Measurements from ENCODE around the gene NLRX1. TPM values are rescaled to one million over a fixed set of nuclear protein-coding genes. Genes with fewer than 3 reads are reported as not detected.
"Not testable (repeated sequence)": the region's sequence is repeated elsewhere in the genome, so short reads cannot be mapped to it uniquely, and the experiment has no call there.

Gene NLRX1
- total and polyA plus RNA-seq, 10 of the 15 experiments (the other 5 are each of a cell fraction or from before 2014, with no cell fraction given): 0.85 to 18.5 (median 10.0) TPM

DNA sequence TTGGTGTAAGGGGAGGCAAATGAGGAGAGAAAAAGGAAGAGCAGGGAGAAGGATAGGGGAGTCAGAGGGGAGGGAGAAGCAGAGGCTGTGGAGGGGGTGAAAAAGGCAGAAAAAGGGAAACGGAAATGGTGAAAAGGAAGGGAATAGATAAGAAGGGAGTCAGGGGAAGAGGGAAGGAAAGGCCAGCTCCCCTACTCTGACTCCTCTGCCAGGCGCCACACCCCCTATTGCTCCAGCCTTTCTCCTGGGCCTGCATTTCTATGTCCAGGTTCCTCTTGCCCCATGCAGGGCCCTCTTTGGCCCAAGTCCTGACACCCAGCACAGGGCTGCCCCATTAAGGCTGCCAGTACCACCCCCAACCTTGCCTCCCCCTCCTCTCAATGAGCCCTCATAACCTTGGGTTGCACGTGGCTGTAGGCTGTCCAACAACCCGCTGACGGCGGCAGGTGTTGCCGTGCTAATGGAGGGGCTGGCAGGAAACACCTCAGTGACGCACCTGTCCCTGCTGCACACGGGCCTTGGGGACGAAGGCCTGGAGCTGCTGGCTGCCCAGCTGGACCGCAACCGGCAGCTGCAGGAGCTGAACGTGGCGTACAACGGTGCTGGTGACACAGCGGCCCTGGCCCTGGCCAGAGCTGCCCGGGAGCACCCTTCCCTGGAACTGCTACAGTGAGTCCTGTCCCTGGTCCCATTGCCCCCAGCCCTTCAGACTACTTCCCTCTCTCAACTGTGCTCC, 13.3 kb downstream of the NLRX1 start:
- ChIA-PET CTCF (interaction anchor here (1.0 to 2.7 kb wide), 4 partner anchors 10 to 96 kb away, joined by 3 to 9 read pairs (median 4); partner anchors contain the start of gene NLRX1), SMC1A (ENCODE audit: uncharacterized antibody, unreplicated experiment) (no interaction called here), RAD21 (ENCODE audit: unreplicated experiment) (no interaction called here), POLR2A (interaction anchor here (1.2 kb wide), 1 partner anchor 10 kb away, joined by 5 read pairs; no protein-coding TSS in a partner anchor)
- no peaks in the 10 kb centered on the region; a peak in 1 of 4 replicates for H3K27me3 ChIP-seq (replicated peaks in 1 of 2; ENCODE audit: control insufficient read depth in 2 of 2, insufficient read depth in 2 of 2, low read length in 1 of 2)
- ATAC-seq (no peak), DNase-seq (ENCODE audit: low read depth, low spot score) (no peak), FAIRE-seq (no peak)
- in situ Hi-C loops (cut with MboI) (no loop called here), intact Hi-C loops (cut with micrococcal nuclease; ENCODE audit: unreplicated experiment) (no loop called here)
- H3K4me1 ChIP-seq (ENCODE audit: control insufficient read depth, insufficient read depth, low read length): no peaks in the 10 kb centered on the region
- H3K79me2 ChIP-seq (ENCODE audit: control insufficient read depth, insufficient read depth, low read length): no peaks in the 10 kb centered on the region
- H3K4me2 ChIP-seq (ENCODE audit: control insufficient read depth, insufficient read depth): no peak overlapping the region
- no TSS peak for BruUV-seq (replicated peaks)
- no peak overlapping the region for H3K9ac ChIP-seq (ENCODE audit: control insufficient read depth, insufficient read depth, low read length)
- WGBS (ENCODE audit: insufficient coverage, insufficient replicate concordance, low lambda C conversion rate, missing lambda C conversion rate): 86% methylated on average over 15 of the region's 17 CpGs
- H2AFZ ChIP-seq (ENCODE audit: control insufficient read depth, low read depth, low read length): no peak overlapping the region
- no peak overlapping the region for H3K27ac ChIP-seq (ENCODE audit: control insufficient read depth, insufficient read depth)
- H3K4me3 ChIP-seq: no peak overlapping the region
- no peaks in the 10 kb centered on the region; a peak in 1 of 4 replicates for H3K36me3 ChIP-seq (ENCODE audit: control insufficient read depth in 2 of 2, insufficient read depth in 2 of 2, low read length in 1 of 2)
- H4K20me1 ChIP-seq (ENCODE audit: control insufficient read depth, insufficient read depth): no peaks in the 10 kb centered on the region
- no peak for TF ChIP-seq SMC3 (IDR thresholded peaks at IDR 0.05; ENCODE audit: borderline replicate concordance, low read length)
- H3K9me3 ChIP-seq (replicated peaks; ENCODE audit: control insufficient read depth, insufficient read depth, low read length): no peaks in the 10 kb centered on the region; the same call in 2 of the 3 replicates

DNA sequence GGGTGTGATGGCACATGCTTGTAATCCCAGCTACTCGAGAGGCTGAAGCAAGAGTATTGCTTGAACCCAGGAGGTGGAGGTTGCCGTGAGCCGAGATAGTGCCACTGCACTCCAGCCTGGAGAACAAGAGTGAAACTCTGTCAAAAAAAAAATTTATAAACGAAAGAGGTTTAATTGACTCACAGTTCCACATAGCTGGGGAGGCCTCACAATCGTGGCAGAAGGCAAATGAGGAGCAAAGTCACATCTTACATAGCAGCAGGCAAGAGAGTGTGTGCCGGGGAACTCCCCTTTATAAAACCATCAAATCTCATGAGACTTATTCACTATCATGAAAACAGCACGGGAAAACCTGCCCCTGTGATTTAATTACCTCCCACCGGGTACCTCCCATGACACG, 15.9 kb downstream of the NLRX1 start:
- H3K4me3 ChIP-seq; H3K9me3 ChIP-seq (replicated peaks; ENCODE audit: control insufficient read depth, insufficient read depth, low read length); ATAC-seq; H3K36me3 ChIP-seq (ENCODE audit: control insufficient read depth in 2 of 2, insufficient read depth in 2 of 2, low read length in 1 of 2); POLR2A ChIA-PET; H3K27me3 ChIP-seq (replicated peaks in 1 of 2; ENCODE audit: control insufficient read depth in 2 of 2, insufficient read depth in 2 of 2, low read length in 1 of 2); H3K79me2 ChIP-seq (ENCODE audit: control insufficient read depth, insufficient read depth, low read length); FAIRE-seq; H3K27ac ChIP-seq (ENCODE audit: control insufficient read depth, insufficient read depth); SMC1A ChIA-PET (ENCODE audit: uncharacterized antibody, unreplicated experiment); H3K4me1 ChIP-seq (ENCODE audit: control insufficient read depth, insufficient read depth, low read length); H3K4me2 ChIP-seq (ENCODE audit: control insufficient read depth, insufficient read depth); H2AFZ ChIP-seq (ENCODE audit: control insufficient read depth, low read depth, low read length); in situ Hi-C loops (cut with MboI); DNase-seq (ENCODE audit: low read depth, low spot score); RAD21 ChIA-PET (ENCODE audit: unreplicated experiment); intact Hi-C loops (cut with micrococcal nuclease; ENCODE audit: unreplicated experiment); H4K20me1 ChIP-seq (ENCODE audit: control insufficient read depth, insufficient read depth); H3K9ac ChIP-seq (ENCODE audit: control insufficient read depth, insufficient read depth, low read length); BruUV-seq (replicated peaks): not testable (repeated sequence)
- CTCF ChIA-PET: interaction anchor here (1.5 kb wide), 1 partner anchor 17 kb away, joined by 3 read pairs; no protein-coding TSS in a partner anchor
- 31% methylated on average over 9 of the region's 9 CpGs for WGBS (ENCODE audit: insufficient coverage, insufficient replicate concordance, low lambda C conversion rate, missing lambda C conversion rate)

Measured in GM12878 (cell line).